HuH-7 (cell line): Measurements from ENCODE around the gene APCDD1.

Experiments
- DNase-seq: peaks from one replicate; pipeline ENCODE4 v3.0.0; 2011; ENCODE audit warnings: low spot score

The APCDD1 gene

DNA sequence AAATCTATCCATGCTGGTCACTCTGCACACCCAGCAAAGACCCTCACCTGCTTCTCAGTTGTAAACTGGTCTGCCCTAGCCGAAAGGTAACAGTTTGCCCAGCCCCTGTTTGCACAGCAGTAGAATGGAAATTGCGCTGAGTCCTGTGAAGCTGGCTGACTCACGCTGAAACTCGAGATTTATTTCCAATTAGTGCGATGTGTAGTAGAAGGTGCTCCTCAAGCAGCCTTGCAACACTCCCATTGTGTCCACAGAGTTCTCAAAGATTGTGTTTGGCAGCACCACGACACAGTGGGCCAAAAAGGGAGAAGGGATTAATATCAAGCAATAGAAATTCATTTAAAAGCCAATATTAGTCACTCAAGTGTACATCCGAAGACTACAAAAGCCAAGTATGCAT lies 21.7 kb upstream of the APCDD1 start:
- no peak for DNase-seq

- DNase-seq, result no peak
These were observed 18.3 kb upstream of the APCDD1 start for GRCh38 chr18:10436160-10436559.

DNA sequence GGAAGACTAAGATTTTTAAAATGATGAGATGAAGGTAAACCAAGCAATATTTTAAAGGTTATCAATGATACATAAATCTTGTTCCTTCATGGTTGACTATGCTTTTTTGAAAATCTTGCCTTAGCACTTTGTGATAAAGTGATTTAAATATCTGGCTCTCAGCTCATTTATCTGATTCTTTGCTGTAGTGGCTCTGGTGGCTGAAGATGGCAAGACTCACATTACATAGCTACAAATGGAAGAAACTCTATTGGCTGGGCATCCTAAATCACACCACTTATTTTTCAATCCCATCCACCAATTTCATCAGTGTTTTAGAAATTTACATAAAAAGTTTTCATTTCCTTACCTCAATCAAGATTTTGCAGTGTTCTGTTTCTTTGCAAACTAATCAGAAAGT lies 16.6 kb upstream of the APCDD1 start:
- no peak for DNase-seq

DNA sequence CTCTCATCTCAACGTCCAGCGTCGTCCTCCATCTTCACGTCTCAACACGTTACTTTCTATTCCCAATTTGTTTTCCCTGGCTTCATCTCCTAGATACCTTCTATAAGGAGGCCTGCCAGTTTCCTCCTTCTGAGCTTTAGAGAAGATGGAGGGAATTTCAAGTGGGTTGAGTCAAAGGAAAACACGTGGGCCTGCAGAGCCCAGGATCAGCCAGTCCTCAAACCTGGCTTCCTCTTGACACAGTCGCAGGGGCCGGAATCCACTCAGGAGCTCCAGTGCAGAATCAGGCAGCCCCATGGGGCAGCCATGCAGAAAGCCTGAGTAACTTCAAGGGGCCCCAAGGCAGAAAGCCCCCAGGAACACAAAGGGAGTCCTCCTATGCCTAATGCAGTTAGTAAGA lies 14.5 kb upstream of the APCDD1 start:
- no peak for DNase-seq

GRCh38 chr18:10440884-10441283 lies 13.6 kb upstream of the APCDD1 start:
- no peak for DNase-seq

DNA sequence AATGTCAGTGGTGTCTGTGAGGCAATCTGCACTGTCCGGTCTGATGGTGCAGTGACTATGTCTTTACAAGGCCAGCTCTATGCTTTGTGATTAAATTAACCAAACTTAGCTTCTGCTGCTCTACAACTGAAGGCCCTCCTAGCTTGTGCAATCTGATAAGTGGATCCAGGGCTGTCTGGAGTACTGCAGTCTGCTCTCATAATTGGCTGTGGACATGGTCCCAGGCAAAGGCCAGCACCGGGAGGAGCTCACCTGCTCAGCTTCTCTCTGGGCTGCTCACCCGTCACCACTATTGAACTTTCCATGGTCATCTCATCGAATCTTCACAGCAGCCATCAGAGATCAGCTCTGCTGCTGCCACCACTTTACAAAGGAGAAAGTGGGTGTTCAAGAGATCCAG lies 13.0 kb upstream of the APCDD1 start:
- DNase-seq, result no peak

- no peak for DNase-seq
These were observed 11.9 kb upstream of the APCDD1 start for GRCh38 chr18:10442551-10442971.

- no peak for DNase-seq
These were observed 11.4 kb upstream of the APCDD1 start for GRCh38 chr18:10443001-10443400.

GRCh38 chr18:10444314-10445006 lies 10.0 kb upstream of the APCDD1 start:
- no peak for DNase-seq

DNA sequence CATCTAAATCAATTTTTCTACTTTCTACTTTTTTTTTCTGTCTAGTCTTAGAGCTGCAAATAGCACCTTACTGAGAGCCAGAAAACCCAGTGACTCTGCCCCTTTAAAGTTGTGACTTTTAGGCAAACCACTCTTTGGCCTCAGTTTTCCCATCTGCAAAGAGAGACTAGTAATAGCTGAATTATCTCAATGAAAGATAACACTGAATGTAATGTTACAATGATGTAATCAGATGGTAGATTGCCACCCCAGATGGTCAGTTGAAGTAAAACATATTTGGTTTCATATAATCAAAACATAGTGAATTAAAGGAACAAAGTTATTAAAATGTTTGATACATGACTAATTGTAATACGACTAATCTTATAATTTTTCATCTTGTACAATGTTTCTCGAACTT lies 5.0 kb upstream of the APCDD1 start:
- DNase-seq, result no peak

DNA sequence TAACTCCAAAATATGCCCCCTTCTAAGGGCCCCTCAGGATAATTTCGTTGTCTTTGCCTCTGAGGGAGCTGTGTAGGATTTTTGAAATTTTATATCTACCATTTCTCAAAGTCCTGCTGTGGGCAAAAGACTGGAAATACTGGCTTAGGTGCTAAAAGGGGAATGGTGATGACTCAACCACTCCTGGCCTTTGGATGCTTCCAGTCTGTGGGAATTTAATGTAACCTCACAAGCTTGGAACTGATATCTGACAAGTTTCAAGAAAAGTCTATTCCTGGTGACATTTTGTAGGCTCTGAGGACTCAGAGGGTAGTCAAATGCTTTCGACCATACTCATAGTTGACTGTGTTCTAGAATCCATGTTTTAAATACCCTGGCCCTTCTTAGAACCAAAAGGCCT lies 3.4 kb upstream of the APCDD1 start:
- DNase-seq, result no peak

DNA sequence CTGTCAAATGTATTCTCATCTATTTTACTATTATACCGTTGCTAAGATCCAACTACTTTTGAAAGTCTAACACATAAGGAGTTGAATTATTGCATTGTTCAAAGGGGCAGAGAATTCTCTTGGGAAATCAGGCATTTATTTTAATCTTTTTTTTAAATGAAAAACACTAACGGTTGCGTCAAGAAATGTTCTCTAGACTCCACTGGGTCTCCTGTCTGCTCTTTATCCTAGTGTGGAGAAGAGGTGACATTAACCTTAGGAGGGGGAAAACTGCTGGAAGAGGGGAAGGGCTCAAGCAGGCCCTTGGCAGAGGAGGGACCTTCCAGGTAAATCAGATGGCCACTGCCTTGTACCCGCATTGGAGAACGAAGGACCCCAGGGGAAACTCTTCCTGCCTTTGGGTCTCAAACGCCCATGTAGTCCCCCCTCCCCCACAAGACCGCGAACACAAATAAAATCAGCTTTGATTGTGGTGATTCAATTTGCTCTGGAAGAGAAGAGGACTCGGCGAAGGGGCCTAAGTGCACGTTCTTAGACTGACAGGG lies 1.1 kb upstream of the APCDD1 start:
- DNase-seq, result no peak

GRCh38 chr18:10454681-10455557 lies 484 bp downstream of the APCDD1 start:
- DNase-seq, result peak; percentile 46

DNA sequence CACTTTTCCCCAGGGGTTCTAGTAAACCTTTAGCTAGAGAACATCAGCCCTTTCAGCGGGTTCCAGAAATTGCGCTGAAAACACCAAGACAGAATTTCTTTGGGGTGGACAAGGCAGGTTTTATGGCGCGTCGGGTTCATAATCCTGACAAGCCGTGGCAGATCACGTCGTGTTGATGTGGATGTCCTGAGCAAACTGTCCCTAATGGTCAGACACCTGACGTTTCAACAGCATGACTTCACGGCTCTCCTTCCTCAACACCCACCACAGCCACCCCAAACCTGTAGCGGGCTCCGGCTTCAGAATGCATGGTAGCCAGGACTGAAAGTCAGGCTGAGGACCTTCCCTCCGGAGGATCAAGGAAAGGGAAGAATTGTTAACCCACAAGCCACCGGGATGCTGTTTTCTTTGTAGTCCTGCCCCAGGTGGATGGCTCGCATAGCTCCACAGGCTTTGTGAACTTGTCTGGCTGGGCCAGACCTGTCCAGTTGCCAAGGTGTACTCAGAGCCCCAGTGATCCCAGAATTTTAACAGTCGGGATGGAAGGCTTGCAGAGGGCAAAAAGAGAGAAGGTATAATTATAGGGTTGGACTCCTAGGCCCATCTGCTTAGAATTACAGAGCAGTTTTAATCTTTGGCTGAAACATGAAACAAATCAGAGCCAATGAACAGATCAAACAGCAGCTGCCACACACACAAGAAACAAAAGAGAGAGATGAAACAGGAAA lies 1.5 kb downstream of the APCDD1 start:
- DNase-seq, result no peak

DNA sequence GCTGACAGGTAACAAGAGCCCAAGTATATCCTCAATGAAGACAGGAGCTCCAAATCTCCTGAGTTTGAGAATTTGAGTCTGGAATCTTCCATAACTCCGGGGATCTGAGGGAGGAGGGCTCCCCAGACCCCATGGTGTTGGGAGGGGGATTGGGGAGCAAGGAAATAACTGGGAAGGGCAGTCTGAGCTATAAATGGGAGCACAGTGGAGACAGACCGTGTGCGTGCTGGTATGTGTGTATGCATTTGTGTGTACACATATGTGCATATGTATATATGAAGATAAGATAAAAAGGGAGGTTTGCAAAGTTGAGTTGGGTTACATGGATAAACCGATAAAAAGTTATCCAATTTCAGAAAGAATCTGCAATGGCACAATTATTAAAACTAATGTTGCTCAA lies 2.3 kb downstream of the APCDD1 start:
- DNase-seq, result no peak

DNA sequence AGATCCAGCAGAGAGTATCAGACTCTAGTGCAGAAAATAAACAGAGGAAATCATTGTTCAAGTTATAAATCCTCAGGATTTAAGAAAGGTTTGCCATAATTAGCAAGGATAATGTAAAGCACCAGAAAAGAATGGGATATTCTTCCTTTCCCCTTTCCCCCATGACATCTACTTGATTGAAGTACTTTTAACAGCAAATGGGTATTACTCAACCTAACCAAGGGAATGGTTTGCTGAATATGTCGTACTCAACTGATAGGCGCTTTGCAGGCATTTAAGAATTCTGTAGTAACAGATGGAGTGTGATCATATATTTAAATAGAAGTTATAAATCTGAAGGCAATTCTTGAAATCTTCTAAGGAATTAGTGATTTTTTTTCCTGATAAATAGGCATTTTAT lies 2.7 kb downstream of the APCDD1 start:
- no peak for DNase-seq

DNA sequence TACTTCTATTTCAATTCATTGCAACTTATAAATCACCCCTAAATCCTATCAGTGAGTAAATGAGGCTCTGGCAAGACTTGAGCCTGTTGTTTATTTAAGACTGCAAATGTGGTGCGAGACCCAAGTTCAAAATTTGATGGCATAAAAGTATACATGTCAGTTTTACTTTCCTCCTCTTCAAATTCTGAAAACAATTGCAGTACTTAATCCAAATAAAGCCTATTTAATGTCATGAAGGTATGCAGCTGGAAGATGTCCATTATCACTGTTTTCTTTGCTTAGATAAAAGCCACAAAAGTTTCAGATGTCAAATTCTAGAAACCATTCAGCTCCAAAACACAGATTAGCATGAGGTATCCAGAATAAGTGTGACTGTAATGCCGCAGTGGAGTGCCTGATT lies 3.3 kb downstream of the APCDD1 start:
- no peak for DNase-seq

DNA sequence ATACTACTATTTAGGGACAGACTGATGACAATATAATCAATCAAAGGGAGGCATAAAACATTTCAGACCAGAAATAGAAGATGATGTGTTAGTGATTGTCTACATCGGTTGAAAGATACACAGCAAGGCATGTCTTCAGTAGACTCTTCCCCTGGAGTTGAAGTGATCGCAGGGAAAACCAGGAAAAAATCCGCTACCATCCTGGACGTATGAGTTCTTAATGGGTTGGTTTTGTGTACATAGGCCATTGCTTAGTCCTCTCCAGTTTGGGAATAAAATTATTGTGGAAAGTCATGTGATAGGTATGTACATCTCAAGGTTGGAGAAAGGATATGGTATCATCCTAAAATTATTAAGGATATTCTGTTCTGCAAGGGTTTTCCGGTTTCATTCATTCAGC lies 4.3 kb downstream of the APCDD1 start:
- no peak for DNase-seq

DNA sequence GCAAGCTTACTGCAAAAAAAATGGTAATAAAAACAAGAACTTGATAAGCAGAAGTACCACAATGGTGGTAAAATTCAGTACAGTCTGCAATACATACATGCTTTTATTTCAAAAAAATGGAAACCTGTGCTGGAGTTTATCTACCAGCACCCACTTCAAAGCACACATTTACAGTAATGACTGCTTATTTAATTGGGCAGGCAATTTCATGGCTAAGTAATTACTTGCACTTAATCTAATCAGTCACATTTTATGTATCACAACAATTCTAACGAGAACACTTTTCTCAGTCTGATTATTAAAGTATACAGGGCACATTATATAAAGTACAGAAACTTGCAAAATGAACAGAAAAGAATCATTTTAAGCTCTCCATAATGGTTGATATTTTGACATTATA lies 5.2 kb downstream of the APCDD1 start:
- DNase-seq, result no peak

DNA sequence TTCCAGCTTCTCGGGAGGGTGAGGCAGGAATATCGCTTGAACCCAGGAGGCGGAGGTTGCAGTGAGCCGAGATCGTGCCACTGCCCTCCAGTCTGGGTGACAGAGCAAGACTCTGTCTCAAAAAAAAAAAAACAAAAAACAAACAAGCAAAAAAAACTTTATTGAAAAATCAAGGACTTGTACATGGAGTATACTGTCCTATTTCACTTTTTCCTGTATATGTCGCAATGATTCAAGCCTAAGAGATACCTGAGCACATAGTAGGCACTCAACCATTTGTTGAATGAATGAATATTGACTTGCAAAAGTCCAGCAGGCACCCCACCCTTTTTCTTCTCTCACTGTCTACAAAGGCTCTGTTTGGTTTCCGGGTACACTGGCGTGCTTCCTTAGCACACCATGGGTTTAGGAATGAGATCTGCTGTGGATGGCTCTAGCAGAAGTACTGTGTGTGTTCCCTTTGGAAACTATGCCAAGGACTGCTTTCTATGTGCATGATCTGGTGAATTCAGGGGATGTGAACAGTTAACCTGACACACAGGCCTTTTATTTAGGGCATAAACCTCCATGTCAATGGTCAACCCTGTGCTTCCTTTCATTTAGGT lies 6.1 kb downstream of the APCDD1 start:
- DNase-seq, result no peak

- DNase-seq, result no peak
These were observed 7.6 kb downstream of the APCDD1 start for GRCh38 chr18:10461989-10462388.

GRCh38 chr18:10462597-10462996 lies 8.2 kb downstream of the APCDD1 start:
- no peak for DNase-seq
